Head of caudate nucleus (tissue), 42 donors: Measurements from ENCODE around the gene ABCA3.
"Not testable (repeated sequence)": the region's sequence is repeated elsewhere in the genome, so short reads cannot be mapped to it uniquely, and the experiment has no call there.

Source experiments
- DNase-seq, 42 donors: peaks; one replicate each; pipeline versions ENCODE4 v3.0.0 to v3.0.0-alpha.2; 2020 to 2021; ENCODE audit warnings: mixed read lengths in 7 of 42
- intact Hi-C: fragments of 100-400 bp; cut with DNase I; formaldehyde crosslinking; loops from one replicate; pipeline ENCODE4 v1.15.0; 2022

The ABCA3 gene

GRCh38 chr16:2242598-2242997, 97.9 kb downstream of the ABCA3 start:
- DNase-seq, result no peak
- intact Hi-C loops, result no loop called here

GRCh38 chr16:2240331-2240730, 100.2 kb downstream of the ABCA3 start:
- DNase-seq, intact Hi-C loops: not testable (repeated sequence)

- DNase-seq, result no peak
- intact Hi-C loops, result no loop called here
These were observed 101.5 kb downstream of the ABCA3 start for GRCh38 chr16:2238838-2239675.

- DNase-seq, result no peak
- intact Hi-C loops, result no loop called here
These were observed 102.2 kb downstream of the ABCA3 start for GRCh38 chr16:2238150-2238837.

GRCh38 chr16:2237493-2238149, 102.9 kb downstream of the ABCA3 start:
- no peak for DNase-seq
- intact Hi-C loops, result no loop called here

GRCh38 chr16:2237102-2237482, 103.4 kb downstream of the ABCA3 start:
- DNase-seq, result no peak
- intact Hi-C loops, result no loop called here

GRCh38 chr16:2236337-2237101, 104.0 kb downstream of the ABCA3 start, which contains the start of gene DNASE1L2:
Gene DNASE1L2 (plus strand): TSS chr16:2236444. CDS start chr16:2236817, 373 bp downstream.
- intact Hi-C loops, result no loop called here
- DNase-seq, result no peak

GRCh38 chr16:2235695-2236336, 104.7 kb downstream of the ABCA3 start:
- no peak for DNase-seq
- intact Hi-C loops, result no loop called here

- no peak for DNase-seq
- intact Hi-C loops, result no loop called here
These were observed 105.3 kb downstream of the ABCA3 start for GRCh38 chr16:2235234-2235651.

- DNase-seq, result no peak
- intact Hi-C loops, result no loop called here
These were observed 105.7 kb downstream of the ABCA3 start for GRCh38 chr16:2234813-2235170.

- DNase-seq, result no peak
- intact Hi-C loops, result no loop called here
These were observed 106.4 kb downstream of the ABCA3 start for GRCh38 chr16:2233872-2234812.

- intact Hi-C loops, result no loop called here
These were observed 107.3 kb downstream of the ABCA3 start for GRCh38 chr16:2233046-2233775.

GRCh38 chr16:2232094-2232990, 108.2 kb downstream of the ABCA3 start:
- intact Hi-C loops, result no loop called here
- no peak for DNase-seq

More at GRCh38 chr16:2233046-2233775, 107.3 kb downstream of the ABCA3 start:
- no peak for DNase-seq

GRCh38 chr16:2231016-2231931, 109.3 kb downstream of the ABCA3 start:
- intact Hi-C loops, result no loop called here
- no peak for DNase-seq

GRCh38 chr16:2230376-2230775, 110.2 kb downstream of the ABCA3 start:
- no peak for DNase-seq
- intact Hi-C loops, result no loop called here
